GM21360 (cell line): ENCODE data around the gene SPECC1L.

Experiments
- ATAC-seq: cut with Tn5 transposase; IDR thresholded peaks from one replicate; pipeline ENCODE4 v1.9.1; 2021; ENCODE audit warnings: mild to moderate bottlenecking, moderate library complexity; ENCODE audit not compliant: unreplicated experiment

Gene SPECC1L

DNA sequence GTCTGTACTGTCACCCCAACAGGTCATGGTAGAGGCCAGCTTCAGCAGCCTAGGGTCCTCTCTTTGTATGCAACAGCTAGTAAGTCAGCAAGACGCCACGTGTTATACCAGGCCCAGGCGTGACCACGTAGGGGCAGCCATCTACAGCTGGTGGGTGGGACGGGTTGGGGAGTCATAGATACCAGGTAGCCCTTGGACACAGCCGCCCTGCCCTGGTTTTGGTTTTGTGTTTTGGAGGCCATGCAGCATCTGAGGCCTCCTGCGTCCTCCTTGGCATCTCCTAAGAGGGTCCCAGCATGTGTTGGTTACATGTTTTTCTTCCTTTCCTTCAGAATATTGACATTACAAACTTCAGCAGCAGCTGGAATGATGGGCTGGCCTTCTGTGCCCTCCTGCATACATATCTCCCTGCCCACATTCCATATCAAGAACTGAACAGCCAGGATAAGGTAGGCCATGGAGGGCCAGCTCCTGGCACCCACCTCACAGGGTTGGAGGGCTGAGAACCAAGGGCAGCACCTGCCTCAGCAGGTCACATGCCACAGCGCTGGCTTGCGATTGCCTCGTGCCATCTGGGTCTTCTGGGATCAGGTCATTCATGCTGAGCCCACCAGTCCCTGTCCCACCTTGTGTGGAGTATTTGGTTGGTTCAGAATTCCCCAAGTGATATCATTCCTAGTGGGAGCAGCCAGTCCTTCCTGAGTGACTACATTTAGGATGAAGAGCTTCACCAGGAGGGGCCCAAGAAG is 140.8 kb downstream of the SPECC1L start:
- ATAC-seq = no peak

DNA sequence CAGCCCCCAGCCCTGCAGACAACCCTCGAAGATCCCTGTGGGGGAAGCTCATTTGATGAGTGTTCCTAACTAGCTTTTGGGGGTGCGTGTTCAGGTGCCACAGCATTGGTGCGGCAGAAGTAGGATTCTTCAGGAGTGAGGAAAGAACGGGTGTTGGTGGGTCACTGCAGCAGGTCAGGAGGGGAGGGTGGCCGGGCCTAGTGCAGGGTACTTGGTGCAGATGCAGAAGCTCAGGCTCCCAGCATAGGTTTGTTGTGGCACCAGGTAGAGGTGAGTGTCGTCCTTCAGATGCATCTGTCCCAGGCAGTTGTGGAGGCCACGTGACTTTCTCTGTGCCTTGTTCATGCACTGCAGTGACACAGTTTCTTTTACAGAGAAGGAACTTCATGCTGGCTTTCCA is 141.6 kb downstream of the SPECC1L start:
- no peak for ATAC-seq

DNA sequence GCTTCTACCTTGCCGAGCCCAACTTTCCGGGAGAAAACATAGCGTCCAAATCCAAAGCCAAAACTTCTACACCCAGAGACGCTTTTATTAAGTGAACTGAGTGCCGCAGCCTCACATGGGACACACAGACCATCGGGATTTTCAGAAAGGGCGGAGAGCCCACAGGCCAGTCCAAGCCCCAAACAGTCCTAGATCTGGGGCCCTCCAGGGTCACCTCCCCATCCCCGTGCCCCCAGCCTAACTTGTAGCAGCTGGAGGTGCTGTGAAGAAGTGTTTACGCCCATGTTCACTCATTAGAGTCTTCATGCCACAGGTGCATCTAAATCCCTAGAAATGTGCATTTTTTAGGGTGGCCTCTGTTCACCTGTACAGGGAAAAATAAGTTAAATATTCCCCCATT is 142.6 kb downstream of the SPECC1L start:
- ATAC-seq = no peak

DNA sequence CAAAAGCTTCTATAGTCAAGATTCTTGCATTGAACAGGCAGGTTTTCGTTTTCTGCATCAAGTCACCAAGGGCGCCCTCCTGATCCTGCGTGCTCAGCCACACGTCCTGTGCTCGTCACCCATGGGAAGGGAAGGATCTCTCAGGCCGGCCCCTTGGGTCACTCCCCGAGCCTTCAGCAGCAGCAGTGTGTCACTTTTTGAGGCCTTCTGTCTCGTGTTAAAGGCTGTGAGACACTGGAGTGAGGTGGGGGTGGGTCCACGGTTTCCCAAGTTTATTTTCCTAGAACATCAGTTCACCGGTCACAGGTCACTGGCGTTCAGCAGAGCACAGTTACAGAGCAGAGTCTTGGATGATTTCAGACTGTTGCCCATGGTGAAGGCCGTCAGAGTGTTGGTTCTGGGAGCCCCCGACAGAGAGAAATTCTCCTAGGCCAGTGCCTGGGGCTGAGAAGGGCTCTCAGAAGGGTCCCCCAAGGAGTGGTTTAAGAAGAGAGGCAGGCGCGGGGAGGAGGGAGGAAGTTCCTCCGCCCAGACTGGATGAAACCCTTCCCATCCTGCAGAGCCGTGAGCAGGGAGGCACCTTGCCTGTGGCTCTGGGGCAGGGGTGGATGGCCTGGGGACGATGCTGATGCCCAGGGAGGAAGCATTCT is 143.2 kb downstream of the SPECC1L start:
- no peak for ATAC-seq

DNA sequence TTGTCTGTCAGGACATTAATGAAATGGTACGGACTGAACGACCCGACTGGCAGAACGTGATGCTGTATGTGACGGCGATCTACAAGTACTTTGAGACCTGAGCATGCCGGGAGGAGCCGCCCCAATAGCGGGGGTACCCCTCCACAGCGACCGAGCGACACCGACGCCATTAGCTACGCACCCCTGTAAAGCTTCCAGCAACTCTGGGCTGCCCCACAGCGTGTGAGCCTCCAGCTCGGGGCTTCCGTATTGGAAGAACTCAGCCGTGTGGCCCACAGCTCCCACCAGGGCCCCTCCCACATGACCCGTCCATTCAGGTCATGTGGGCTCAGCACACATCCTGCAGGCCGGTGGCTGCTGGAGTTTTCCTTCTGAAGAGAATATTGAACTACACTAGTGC is 143.9 kb downstream of the SPECC1L start:
- no peak for ATAC-seq

DNA sequence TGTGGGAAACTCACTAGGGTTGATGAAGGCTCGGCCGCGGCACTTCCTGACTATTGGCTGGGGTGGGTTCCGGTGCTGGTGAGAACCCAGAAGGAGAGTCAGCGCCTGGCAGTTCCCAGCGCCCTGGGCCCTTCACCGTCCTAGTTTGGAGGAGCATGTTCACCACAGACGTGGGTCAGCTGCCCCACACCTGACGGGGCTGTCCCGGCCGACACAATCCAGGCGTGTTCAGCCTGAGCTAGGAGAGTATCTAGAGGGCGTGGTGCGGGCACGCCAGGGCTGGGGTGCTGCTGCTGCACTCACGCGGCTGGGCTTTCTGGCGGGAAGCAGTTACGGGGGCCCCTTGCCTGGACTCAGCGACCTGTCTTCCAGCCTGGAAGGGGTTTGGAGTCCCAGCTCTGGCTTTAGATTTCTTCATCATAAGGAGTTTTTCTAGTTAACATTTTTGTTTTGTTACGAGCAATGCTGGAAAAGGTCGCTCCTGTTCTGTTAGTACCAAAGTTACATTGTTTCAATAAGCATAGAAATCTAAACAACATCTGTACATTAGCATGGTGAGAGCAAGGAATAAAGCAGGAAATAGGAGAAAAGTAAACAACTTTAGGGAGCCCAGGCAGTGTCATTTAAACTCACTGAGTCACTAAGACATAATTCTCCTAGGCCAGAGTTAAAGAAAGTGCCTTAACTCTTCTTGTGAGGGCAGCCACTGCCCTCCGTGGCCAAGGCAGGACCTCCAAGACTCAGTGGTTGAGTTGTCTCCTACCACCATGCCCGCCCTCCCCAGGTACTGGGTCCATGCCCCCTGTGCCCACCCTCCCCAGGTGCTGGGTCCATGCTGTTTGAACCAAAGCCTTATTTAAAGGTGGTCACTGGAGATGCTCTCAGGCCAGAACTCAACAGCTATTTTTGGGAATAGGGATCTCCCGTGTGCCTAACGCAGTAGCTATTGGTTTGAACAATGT is 144.6 kb downstream of the SPECC1L start:
- ATAC-seq = no peak

- no peak for ATAC-seq
Measured at GRCh38 chr22:24416095-24416494, 145.5 kb downstream of the SPECC1L start.

GRCh38 chr22:24416611-24417010 is 146.0 kb downstream of the SPECC1L start:
- no peak for ATAC-seq

DNA sequence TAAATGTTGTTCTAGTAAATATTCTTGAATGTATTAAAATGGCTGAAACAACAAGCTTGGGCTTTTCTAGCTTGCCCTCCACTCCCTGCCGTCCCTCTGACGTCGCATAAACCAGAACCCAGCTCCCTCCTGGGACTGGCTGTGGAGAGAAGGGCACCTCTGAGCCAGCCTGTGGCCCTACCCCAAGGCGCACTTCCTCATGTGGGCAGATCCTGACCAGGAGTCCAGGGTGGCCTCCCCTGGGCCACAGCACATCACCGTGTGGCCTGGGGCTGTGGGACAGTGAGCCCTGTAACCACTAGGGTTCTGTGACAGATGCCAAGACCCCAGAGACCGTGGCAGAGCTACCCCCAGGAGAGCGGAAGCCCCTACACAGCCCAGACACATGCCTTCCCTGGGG is 146.6 kb downstream of the SPECC1L start:
- no peak for ATAC-seq

DNA sequence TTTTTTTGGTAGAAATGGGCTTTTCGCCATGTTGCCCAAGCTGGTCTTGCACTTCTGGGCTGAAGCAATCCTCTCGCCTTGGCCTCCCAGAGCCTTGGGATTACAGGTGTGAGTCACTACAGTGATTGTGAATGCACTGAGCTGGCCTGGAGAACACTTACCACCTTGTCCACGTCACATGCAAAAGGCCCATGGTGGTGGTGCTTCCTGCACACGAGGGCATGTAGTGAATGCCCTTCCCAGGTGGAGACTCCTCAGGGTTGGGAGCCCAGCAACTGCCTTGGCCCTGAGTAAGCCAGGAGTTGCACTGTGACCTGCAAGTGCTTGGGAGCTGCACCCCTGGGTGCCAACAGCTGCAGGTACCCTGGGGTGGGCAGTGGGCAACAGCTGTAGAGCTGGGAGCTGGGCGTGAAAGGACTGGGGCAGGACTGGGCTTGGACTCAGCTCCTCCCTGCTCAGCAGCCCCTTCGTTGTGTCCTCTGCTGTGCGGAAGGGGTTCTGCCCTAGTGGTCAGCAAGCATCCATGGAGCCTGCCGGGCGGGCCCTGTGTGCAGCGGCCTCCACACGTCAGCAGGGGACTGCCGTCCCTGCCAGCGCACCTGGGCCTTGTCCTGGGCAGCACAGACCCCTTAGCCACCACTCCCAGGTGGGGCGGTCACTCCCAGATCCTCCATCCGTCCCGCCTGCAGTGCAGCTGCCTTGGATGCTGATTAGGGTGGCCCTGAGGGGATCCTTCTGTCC is 147.4 kb downstream of the SPECC1L start:
- no peak for ATAC-seq

GRCh38 chr22:24418786-24419474 is 148.3 kb downstream of the SPECC1L start:
- no peak for ATAC-seq

- ATAC-seq = no peak
Measured at GRCh38 chr22:24419475-24419850, 148.8 kb downstream of the SPECC1L start.

- no peak for ATAC-seq
Measured at GRCh38 chr22:24420072-24420976, 149.7 kb downstream of the SPECC1L start.

- ATAC-seq = no peak
Measured at GRCh38 chr22:24420977-24421343, 150.3 kb downstream of the SPECC1L start.

DNA sequence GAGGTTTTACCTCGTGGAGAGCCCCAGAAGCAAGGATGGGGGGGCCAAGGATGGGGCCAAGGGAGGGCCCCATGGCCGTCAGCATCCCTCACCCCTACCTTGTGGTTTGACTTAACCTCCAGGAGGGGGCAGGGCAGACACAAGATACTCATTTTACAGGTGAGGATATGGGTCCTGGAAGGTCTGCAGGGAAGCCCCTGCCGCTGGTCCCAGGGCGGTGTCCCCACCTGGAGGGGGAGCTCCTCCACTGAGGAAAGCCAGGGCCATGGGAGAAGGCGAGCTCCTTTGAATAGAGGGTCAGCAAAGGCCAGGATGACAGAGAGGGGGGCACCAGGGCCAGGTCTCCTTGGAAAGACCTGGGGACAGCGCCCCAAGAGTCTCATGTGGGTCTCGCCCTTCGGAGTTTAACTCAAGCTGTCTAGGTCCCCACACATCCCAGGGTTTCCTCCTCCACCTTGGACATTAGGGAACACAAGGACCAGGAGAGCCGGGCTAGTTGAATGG is 150.8 kb downstream of the SPECC1L start:
- no peak for ATAC-seq

DNA sequence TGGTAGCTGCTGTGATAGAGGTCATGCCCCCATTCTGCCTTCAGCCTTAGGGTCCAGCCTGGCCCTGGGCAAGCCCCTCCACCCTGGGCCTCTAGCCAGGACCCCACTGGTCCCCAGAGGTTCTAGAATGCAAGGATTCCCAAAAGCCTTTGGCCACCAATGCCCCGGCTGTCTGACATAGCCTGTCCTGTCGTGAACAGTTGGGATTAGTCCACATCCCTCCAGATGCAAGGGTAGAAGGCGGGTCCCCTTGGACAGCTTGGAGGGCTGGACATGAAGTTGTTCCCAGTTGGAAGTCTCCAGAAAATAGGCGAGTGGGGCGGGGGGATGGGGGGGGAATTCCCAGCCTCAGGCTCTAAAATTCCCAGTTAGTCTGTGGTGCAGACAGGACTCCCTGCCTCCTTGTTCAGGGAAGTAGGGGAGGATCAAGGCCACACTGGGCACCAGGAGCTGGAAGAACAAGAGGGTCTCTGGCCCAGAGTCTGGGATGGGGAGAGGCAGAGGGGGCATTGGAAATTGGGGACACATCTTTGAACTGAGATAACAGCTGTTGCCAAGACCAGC is 151.6 kb downstream of the SPECC1L start:
- ATAC-seq = no peak

DNA sequence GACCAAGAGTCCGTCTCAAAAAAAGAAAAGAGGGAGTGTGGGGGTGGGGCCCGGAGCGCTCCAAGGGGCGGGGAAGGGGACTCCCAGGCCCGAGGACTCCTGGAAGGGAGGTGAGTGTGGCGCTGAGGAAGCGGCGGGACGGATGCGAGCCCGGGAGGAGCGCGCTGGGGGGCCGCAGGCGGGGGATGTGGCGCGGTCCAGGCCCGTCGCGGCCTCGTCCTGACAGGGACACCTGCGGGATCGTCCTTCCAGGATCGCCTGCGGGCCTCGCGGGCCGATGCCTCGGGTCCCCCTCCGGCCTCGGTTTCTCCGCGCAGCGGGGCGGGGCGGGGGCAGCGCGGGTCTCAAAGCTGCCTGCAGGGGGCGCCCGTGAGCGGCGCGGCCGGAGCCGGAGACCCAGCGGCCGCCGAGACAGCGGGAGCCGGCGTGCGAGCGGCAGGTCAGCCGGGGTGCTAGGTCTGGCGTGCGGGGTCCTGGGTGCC is 152.9 kb downstream of the SPECC1L start:
- ATAC-seq = no peak

DNA sequence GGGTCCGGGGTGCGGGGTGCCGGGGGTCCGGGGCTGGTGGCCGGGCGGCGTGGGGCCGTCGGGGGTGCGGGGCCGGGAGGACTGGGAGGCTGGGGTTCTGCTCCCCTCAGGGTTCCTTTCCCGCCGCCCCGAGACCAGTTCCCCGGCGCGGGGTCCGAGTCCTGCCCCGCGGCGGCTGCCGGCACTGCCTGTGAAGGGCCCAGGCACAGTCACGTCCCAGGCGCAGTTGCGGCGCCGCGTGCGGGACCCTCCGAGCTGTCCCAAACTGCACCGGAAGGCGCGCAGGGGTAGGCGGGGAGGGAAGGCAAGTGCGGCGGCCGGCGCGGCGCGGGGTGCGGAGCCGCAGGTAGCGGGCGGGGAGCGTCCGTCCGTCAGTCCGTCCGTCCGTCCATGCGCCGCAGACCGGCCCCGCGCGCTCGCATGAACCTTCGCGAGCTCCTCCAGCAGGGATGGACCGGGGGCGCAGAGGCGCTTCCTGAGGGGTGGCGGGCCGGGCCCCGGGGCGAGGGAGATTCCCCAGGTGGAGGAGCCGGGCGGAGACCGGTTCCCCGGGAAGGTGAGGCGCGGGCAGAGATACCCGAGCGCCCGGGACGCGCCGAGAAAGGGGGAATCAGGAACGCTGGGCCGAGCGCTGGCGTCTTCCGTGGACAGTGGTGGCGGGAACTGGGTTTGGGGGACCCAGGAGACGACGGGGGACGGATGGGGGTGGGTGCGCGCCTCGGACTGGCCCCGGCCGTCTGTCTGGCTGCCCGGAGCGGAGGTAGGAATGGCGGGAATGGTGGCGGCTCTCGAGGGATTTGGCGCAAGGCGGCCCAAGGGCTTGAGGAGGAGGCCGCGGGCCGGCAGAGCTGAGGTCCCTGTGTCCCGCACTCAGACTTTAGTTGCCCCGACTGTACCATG is 153.6 kb downstream of the SPECC1L start:
- ATAC-seq = no peak
